Stomach (tissue), 4 donors: ENCODE data around the gene TUBGCP5.

Experiments
- EP300 ChIP-seq: sonication (generic); formaldehyde crosslinking; IDR thresholded peaks from one replicate; pipeline ENCODE4 v1.6.1; 2017; ENCODE audit warnings: antibody characterized with exemption
- POLR2A ChIP-seq, 4 donors: fragments of 450-650 bp; IDR thresholded peaks; one replicate each; pipeline ENCODE4 v1.6.1; 2016; ENCODE audit warnings: antibody characterized with exemption in 4 of 4, control low read depth in 2 of 4, mild to moderate bottlenecking in 1 of 4, moderate library complexity in 1 of 4
- POLR2AphosphoS5 ChIP-seq, 3 donors: sonication (generic); formaldehyde crosslinking; IDR thresholded peaks; one replicate each; pipeline ENCODE4 v1.6.1; 2016; ENCODE audit warnings: antibody characterized with exemption in 3 of 3
- TF ChIP-seq, protein P1 (sequence below), 7 experiments: fragments of 450-650 bp in 4 of 7; fragments of 200-600 bp in 3 of 7; sonication (generic) in 3 of 7; IDR thresholded peaks; one replicate each; pipeline ENCODE4 v1.5.1; 2016 to 2019; ENCODE audit warnings: antibody characterized with exemption in 7 of 7, control low read depth in 2 of 7, mild to moderate bottlenecking in 1 of 7

DNA sequence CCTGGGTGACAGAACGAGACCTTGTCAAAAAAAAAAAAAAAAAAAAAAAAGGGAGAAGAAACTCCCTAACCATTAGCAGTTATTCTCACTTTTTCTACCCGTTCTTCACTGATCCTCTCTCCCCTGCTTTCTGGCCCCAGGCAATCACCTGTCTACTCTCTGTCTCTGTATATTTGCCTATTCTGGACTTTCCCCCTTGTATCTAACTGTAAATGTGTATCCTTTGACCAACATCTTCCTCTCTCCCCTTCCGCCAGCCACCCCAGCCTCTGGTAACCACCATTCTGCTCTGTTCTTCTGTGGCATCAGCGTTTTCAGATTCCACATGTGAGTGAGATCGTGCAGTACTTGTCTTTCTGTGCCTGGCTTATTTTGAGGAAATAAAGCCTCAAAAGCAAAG is 66.1 kb downstream of the TUBGCP5 start:
- TF ChIP-seq, protein P1, sequence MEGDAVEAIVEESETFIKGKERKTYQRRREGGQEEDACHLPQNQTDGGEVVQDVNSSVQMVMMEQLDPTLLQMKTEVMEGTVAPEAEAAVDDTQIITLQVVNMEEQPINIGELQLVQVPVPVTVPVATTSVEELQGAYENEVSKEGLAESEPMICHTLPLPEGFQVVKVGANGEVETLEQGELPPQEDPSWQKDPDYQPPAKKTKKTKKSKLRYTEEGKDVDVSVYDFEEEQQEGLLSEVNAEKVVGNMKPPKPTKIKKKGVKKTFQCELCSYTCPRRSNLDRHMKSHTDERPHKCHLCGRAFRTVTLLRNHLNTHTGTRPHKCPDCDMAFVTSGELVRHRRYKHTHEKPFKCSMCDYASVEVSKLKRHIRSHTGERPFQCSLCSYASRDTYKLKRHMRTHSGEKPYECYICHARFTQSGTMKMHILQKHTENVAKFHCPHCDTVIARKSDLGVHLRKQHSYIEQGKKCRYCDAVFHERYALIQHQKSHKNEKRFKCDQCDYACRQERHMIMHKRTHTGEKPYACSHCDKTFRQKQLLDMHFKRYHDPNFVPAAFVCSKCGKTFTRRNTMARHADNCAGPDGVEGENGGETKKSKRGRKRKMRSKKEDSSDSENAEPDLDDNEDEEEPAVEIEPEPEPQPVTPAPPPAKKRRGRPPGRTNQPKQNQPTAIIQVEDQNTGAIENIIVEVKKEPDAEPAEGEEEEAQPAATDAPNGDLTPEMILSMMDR (IDR thresholded peaks at IDR 0.05) = no peak
- no peak for TF ChIP-seq POLR2AphosphoS5 (IDR thresholded peaks at IDR 0.05)
- no peak for TF ChIP-seq POLR2A (IDR thresholded peaks at IDR 0.05)
- no peak for TF ChIP-seq EP300
